ELR (cell line): ENCODE data around the gene ARMH4.
A peak's percentile ranks its signal among the peaks of the same experiment; 100 is the strongest.

Source experiments
- DNase-seq: peaks from one replicate; pipeline ENCODE4 v3.0.0-alpha.2; 2015; ENCODE audit warnings: low read depth

The ARMH4 gene

DNA sequence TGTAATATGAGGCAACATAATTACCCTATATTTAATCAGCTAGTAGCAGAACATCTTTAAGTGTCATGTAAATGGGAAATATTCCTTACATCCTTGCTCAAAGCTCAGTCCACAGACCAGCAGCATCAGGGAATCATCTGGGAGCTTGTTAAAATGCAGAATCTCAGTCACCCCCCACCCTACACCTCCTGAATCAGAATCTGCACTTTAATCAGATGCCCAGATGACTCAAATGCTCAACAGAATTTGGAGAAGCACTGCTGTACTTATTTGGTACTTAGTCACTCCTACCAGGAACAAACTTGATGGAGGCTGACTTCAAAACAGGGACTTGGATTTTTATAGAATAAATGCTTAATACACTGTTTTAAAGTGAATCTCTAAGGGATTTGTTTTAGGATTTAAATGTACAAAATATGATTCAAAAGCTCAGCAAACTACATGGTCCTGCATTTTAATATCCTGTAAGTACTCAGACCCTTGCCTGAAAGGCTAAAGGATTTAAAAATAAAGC, 96.5 kb downstream of the ARMH4 start:
- no peak for DNase-seq

DNA sequence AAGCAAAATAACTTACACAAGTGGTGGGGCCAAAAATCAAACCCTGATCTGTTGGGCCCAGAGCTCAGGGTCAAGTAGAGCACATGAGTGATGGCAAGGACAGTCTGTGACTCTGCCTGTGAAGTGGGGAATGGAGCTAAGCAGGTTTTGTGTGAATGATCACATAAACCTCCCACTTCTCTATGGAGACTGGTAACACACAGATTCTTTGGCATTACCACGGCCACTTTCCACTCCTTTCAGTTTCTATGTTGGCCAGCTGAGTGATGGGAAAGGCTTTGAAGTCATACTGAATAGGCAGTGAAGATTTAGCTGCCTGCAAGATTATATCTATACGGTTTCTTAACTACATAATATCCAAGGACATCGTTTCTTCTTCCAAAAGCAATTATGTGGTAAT, 97.9 kb downstream of the ARMH4 start:
- DNase-seq, result no peak

DNA sequence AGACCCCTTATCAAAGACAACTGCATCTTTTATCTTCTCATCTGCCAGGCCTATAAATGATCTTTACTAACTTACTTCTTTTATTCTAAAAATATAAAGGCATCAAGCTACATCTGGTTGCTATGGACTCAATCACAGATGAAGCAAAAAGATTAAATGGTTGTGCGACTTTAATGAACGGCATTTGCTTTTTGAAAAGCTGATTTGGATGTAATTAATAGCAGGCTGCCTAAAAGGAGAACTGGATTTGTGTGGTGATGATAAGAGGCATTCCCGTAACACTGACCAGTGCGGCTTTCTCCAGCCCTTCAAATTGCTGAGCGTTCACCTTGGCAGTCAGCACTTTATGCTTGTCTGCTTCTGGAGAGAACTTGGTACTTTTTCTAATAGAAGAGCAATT, 103.8 kb downstream of the ARMH4 start:
- no peak for DNase-seq

DNA sequence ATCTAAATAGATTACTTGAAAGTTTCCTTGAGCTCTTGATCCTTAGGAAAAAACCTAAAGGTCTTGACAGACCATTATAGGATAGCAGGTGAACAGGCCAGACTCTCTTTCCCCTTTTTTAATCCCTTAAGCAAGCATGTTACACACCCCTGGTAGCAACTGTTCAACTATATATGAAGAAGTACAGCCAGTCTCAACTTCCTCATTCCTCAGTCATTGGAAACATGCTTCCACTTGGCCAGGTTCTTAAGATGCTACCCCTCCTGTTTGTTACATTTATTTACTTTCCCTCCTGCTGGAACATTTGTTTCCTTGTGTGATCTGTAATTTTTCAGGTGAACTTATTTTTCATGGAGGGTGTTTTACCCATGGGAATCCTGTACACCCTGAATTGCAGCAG, 124.1 kb downstream of the ARMH4 start:
- no peak for DNase-seq

DNA sequence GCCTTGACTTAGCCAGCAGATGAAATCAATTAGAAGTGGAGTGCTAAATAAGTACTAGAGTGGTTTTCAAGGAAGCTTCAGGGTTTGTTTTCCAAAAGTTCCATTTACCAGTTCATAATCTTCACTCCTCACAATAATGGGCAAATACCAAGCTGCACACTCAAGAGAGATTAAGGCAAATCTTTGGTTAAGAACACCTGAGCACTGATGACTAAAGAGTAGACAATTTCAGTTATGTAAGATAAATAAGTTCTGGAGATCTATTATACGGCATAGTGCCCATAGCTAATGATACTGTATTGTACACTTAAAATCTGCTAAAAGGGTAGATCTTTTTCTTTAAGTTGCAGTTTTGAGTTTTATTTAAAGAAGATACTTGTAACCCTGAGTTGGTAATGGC, 125.0 kb downstream of the ARMH4 start:
- DNase-seq, result no peak

DNA sequence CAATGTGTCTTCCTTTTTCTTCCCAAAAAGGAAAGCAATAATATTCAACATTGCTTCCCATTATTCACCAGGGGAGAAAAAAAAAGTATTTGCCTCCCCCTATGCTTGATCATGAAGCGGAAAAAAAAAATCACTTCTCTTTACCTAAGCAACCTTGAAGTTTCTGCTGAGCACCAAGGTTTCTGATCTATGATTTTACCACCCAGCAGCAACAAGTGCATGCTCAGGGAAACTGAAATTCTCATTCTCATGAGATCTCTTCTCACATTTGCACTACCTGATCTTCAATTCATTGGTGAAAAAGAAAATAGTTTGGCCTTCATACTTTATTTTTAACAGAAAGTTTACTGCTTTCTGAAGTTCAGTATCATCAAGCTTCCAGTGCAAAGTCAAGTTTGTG, 125.8 kb downstream of the ARMH4 start:
- DNase-seq, result no peak

DNA sequence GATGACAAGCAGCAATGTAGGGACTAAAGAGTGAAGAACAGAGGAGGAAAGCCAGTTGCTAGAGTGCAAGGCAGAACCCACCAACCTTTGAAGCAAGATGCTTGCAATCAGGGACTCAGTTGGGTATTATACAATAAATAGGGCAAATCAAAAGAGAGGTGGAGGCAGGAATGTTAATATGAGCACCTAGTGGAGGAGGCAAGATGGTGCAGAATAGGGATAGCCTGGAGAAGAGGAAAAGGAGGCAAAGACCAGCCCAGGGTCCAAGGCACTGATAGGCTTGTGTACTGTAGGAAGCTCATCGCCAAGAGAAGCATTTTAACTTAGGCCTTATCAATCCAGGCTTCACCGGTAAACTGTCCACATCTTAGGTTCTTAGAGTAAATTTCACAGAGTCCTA, 137.2 kb downstream of the ARMH4 start:
- no peak for DNase-seq

DNA sequence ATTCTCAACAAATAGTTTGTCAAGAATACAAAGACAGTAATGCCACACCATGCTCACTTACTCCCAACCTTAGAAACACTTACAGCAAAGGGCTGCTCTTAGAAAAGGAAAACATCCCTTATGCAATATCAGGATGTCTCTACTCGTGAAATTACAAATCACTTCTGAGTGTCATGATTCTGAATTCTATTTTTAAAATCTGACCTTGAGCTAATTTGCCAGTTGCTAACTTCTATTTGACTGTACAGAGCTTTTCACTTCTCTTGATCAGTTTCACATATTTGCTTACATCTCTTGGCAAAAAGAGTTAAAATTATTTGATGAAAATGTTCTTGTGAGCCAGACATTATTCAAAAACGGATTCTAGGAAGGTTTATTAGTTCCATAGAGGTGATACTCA, 149.4 kb downstream of the ARMH4 start:
- no peak for DNase-seq

DNA sequence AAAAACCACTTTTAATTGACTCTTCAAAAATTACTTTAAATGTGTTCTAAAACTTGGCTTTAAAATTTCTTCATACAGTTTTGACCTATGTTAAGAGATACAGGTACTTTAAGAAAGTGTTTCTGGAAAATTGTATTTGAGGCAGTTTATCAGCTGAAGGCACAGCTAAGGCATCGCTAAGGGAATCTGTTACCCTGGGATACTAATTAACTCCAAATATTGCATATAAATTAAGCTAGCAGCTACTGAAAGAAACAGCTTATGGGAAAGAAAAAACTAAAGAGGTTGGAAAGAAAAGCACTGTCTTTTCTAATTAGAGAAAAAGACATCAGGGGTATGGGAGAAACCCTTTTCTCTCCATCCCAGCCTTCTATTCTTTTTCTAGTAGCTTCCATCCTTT, 152.0 kb downstream of the ARMH4 start:
- DNase-seq, result no peak

DNA sequence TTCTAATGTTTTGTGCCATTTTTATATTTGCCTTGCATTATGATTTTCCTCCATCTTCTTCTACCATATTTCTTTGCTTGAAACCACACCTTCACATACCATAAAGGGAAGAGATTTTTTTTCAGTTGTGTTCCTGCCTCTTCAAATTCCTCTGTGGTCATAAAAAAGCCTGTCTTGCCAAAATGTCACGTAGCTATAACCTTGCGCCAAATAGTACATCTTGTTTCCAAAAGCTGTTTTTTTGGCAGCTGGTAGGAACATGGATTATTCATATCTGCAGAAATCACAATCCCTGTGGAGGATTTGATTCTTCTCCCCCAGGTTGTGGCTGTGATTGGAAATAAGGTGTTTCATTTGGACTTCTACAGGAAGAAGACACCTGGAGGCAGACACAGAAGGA, 152.5 kb downstream of the ARMH4 start:
- no peak for DNase-seq

DNA sequence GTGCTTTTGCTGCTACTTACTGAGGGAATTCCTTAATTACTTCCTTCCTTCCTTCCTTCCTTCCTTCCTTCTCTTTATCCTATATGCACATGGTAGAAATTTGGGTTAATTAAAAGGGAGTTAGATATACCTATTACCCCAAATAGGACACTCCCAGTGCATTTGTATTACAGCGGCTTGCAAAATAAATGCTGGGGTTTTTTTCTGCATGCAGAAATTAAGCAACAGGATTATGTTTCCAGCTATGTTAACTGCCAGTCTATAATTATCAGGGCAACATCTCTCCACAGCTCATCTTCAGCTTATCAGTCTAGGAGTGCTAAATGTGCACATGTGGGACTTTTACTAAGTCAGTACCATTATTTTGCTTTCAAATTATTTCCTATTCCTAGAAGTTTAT, 153.2 kb downstream of the ARMH4 start:
- DNase-seq, result no peak

DNA sequence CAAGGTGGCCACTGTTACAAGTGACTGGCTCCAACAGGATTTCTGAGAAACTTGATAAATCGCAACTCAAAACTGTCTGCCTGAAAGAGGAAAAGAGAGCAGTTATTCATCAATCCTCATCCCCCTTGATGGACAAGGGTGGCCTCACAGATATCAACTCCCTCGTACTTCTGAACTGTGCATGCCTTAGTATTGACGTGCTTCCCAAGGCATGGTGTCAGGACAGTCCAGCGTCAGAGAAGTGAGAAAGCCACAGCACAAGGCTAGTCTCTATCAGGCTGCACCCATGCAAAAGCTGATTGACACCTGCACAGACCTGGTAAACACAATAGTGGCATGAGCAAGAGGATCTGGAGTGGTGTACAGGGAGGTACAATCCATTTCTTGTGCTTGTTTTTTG, 160.7 kb downstream of the ARMH4 start:
- DNase-seq, result no peak

DNA sequence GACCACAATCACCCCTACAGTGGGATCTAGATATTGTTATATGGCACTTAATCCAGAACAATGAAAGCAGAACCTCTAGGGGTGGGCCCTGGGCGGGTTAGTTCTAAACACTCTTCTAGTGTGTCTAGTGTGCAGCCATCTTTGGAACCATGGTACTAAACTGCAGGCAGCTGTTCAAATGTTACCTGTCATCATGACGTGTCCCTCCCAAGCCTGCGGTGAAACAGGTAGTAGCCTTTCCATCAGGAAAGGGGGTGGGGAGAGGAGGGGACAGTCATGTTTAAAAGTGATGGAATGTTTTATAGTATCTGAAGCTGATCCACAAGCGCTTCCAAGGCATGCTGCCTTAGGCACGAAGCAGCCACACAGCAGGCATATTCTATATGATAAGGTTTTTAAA, 163.6 kb downstream of the ARMH4 start:
- DNase-seq, result no peak

DNA sequence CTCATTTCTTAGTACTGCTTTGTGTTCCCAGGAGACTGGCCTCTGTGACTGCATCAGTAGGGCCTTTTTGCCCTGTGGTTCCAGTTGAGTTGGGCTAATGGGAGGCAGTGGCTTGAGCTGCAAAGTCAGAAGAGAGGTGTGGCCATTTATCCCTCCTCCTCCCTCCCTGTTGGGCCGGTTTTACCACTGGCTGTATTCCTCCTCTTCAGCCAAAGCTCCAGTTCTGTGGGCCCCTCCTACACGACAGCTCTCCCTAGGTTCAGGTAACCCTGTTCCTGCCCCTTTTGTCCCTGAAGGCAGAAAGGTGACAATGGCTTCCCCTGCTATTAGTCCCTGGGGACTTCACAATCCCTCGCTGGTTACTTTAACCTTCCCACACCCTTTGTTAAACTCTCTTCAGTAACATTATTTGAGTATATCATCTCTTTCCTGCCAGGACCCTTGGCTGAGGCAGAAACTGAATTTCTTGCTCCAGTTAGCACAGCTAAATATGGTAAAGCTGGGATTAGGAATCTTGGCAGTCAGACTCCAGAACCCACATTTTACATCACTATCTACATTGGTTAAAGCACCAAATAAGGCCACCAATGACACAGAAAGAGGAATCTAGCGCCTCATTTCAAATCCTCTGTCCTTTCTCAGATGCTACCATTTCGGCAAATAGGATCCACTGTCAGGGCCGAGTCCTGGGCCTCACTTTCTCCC, 164.3 kb downstream of the ARMH4 start:
- no peak for DNase-seq

DNA sequence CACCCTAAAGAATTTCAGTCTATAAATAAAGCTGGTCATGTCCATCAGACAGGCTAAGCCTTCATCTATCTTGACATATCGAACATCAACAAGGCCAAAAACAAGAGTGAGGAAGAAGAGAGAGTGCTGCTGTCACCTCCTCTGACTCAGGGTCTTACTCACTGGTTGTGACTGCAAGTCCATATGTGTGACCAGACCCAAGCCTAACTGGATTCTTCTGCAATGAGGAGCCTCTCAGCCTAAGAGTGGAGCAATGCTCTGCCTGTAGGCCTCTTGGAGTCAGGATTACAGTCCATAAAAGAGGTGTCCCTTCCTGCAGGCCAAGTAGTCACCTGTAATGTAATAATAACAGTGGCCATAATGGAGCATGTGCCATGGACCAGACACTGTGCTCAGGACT, 165.0 kb downstream of the ARMH4 start:
- peak; percentile 17 for DNase-seq

DNA sequence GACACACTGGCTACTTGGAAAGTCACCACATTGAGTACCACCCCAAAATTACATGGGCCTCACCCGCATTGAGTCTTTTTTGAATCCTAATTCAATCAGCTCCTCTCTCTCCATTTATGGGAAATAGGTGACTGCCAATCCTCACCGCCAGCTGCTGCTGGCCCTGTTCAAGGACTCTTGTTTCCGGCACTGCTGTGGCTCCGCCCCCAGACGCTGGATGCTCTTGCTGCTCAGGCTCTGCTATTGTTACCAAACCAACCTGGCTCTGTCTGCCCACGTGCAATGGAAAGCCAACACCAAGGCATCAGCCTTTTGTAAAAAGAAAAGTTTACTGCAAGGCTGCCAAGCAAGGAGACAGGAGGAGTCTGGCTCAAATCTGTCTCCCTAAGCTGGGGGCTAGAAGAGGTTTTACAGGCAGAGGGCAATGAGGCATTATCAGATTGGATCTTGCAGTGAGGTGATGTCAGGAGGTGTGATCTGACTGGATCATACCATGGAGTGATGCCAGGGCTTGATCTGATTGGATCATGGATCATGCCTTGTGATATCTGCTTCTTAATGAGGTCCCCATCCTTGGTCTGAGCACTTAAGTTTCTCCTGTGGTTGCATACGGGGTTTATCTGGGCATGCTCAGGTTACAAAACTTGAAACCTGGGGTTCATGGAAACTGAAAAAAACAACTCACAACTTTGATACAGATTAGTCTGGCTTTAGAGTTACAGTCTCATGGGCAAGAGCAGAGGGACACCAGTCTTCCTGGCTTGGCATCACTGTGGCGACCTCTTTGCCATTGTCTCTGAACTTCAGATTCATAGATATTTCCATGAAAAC, 169.0 kb downstream of the ARMH4 start:
- no peak for DNase-seq

DNA sequence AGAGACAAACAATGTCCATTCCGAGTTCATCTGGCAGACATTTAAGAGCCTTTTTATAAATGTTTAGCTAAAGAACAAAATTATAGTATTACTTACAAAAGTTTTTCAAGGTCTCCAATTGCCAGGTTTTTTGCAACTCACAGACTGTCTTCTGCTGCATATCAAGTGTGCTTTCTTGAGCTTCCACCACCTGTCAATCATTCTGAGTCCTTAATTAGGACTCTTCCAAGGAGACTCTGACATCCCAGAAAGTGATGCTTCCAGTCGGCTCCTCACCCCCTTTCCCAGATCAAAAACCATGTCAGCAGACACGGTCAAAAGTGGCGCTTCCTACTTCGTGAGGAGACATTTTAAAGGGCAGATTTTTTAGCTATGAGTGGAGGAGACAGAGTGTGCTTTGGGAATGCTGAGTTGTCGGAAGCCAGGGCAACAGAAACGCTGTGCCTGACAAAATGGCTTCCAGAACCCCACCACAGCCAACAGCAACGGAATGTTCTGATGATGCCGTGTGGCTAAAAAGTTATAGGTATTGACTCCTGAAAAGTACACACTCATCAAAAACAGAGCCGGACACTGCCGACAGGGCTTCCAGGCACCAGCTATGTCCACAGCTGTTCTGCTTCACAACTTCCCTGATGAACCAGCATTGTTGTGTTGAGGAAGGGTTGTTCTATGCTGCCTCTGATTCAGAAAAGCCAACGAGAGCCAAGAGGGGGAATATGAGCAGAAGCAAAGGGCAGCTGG, 170.0 kb downstream of the ARMH4 start:
- DNase-seq, result no peak

DNA sequence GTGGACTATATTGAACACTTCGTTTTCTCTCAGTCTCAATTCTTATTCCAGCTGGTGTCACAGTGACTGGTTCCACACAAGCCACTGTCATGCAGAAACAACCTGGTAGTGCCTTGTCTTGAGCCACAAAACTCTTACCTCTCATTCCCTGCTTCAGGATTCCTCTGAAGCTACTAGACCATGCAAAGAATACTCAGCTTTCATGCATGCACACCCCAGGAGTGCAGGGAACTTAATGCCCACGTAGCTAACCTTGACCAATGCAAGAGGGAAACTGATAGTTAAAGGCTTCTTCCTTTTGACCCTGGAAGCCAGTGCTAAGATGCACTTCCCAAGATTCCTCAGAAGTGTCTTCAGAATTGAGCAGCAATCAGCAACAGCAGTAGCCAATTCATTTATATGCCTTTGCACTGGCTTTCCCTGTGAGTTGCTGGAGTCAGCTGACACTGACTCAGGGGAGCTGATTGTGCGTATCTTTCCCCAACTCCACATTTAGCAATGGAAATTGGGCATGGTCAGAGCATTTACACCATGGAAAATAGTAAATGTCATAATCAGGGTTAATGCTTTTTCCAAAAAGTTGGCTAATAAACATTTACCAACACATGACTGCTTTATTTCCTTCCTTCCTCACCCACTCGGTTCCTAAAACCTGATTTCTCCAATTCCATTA, 172.5 kb downstream of the ARMH4 start:
- no peak for DNase-seq

DNA sequence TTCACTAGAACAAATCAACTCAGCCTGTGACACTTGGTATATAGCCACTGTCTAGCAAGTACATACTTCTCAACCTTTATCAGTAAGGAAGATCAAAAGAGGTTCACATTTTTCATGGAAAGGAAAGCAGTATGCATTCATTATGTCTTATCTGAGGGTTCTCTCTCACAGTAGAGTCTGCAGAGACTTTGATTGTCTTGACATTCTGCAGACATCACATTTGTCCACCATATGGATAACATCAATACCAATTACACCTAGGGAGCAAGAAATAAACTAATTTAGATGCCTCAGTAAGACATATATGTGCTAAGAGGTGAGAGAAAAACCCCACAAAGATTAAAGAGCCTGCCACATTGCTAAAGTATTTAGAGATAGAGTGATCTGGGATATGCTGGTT, 175.3 kb downstream of the ARMH4 start:
- no peak for DNase-seq

DNA sequence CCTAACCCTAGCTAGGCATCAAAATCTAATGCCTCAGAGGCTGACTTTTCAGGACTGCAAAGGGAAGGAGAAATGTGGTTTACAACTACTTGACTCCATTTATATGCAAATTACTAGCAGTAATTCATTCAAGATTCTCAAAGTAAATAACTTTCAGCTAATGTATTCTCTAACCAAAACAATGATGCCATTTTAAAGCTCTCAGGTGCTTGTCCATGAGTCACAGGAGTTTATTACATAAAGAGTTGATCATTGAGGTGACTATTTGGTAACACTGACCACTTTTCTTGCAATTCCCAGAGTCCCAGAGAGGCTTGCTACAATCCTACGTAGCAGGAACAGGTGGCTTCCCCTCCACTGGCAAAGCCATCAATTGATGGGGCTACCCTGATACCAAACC, 177.1 kb downstream of the ARMH4 start:
- DNase-seq, result no peak

DNA sequence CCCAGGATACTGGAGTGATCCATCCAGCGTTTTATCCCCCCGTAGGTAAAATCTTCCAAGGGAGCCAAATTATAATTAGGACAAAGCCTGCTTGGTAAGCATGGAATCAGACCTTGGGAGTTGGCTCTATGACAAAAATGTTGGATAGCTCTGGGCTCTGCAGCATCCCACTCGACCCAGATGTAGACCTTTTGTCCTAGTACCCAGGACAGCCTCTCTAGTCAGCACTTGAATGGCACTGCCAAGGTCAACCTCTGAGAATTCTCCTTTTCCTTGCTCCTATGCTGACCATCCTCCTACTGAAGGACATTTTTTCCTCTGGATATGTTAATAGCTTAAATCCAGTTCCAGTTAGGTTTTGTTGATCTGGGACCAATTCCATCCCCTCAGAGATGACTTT, 181.4 kb downstream of the ARMH4 start:
- no peak for DNase-seq

DNA sequence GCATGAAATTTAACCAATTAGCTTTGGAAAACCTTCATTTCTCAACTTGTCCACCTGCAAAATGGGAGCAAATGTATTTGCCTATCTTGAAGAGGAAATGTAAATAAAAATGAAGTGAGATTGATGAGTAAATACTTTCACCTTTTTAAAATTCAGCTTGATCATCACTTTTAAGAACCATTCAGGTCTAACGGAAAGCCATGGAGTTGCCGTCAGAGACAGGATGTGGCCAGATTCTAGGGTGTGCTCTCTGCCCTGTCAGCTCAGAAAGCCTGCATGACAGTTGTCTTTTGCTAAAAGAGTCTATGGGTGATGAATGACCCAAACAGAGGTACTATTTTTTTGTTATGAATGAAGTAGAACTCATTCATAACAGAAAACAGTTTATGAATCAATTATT, 181.8 kb downstream of the ARMH4 start:
- DNase-seq, result no peak
